H1 (cell line): Measurements from ENCODE around the gene SAE1. TPM values are rescaled to one million over a fixed set of nuclear protein-coding genes. Genes with fewer than 3 reads are reported as not detected.

Experiments
- ASH2L ChIP-seq: fragments of 200-600, 300-600 bp; sonication (generic); IDR thresholded peaks from one replicate; pipeline ENCODE4 v1.7.1; 2017; ENCODE audit warnings: low read length
- BRCA1 ChIP-seq: IDR thresholded peaks from 2 replicates; pipeline ENCODE4 v1.6.1; 2012; ENCODE audit warnings: low read depth, low read length, improper control_type of control experiment
- CHD1 ChIP-seq: IDR thresholded peaks from 2 replicates; pipeline ENCODE4 v1.6.1; 2012; ENCODE audit warnings: low read depth, low read length, improper control_type of control experiment
- CTBP2 ChIP-seq: IDR thresholded peaks from 2 replicates; pipeline ENCODE4 v1.7.0; 2011; ENCODE audit warnings: borderline replicate concordance, mild to moderate bottlenecking, moderate library complexity, mixed read lengths, low read length; ENCODE audit not compliant: insufficient read depth, insufficient read length
- EGR1 ChIP-seq: IDR thresholded peaks from 2 replicates; pipeline ENCODE4 v1.6.1; 2011; ENCODE audit warnings: low read depth, low read length, borderline replicate concordance
- EZH2 ChIP-seq: fragments of 200-600 bp; sonication (generic); IDR thresholded peaks from 2 replicates; pipeline ENCODE4 v1.7.1; 2012; ENCODE audit warnings: low read depth, mild to moderate bottlenecking, moderate library complexity, low read length, inconsistent platforms; ENCODE audit not compliant: severe bottlenecking
- GTF2F1 ChIP-seq: IDR thresholded peaks from 2 replicates; pipeline ENCODE4 v1.6.1; 2012; ENCODE audit warnings: low read depth, low read length, improper control_type of control experiment, borderline replicate concordance
- KDM4A ChIP-seq: IDR thresholded peaks from one replicate; pipeline ENCODE4 v1.7.1; 2012; ENCODE audit warnings: low read depth, mild to moderate bottlenecking, moderate library complexity, low read length, inconsistent platforms; ENCODE audit not compliant: severe bottlenecking
- PHF8 ChIP-seq: fragments of 200-600 bp; sonication (generic); conservative IDR thresholded peaks from 2 replicates; pipeline ENCODE4 v1.7.1; 2012; ENCODE audit warnings: low read depth, mild to moderate bottlenecking, inconsistent platforms, low read length, moderate library complexity
- RBBP5 ChIP-seq: IDR thresholded peaks from 2 replicates; pipeline ENCODE4 v1.7.1; 2012; ENCODE audit warnings: low read depth, mild to moderate bottlenecking, inconsistent platforms, low read length, moderate library complexity, borderline replicate concordance
- RFX5 ChIP-seq: IDR thresholded peaks from 2 replicates; pipeline ENCODE4 v1.6.1; 2011; ENCODE audit warnings: low read depth, low read length, improper control_type of control experiment, borderline replicate concordance
- RNF2 ChIP-seq: fragments of 200-900, 300-1000 bp; sonication (generic); IDR thresholded peaks from 2 replicates; pipeline ENCODE4 v1.7.1; 2016; ENCODE audit warnings: borderline replicate concordance, low read depth, mild to moderate bottlenecking, antibody characterized with exemption, low read length; ENCODE audit not compliant: poor library complexity, severe bottlenecking; ENCODE audit errors: missing control alignments
- SIRT6 ChIP-seq: IDR thresholded peaks from one replicate; pipeline ENCODE4 v1.7.1; 2012; ENCODE audit warnings: low read length, inconsistent platforms
- SP4 ChIP-seq: IDR thresholded peaks from 2 replicates; pipeline ENCODE4 v1.6.1; 2012; ENCODE audit warnings: low read length, inconsistent platforms
- TAF1 ChIP-seq: IDR thresholded peaks from 2 replicates; pipeline ENCODE4 v1.6.1; 2011; ENCODE audit warnings: mild to moderate bottlenecking, low read depth, low read length
- ZNF274 ChIP-seq: IDR thresholded peaks from 2 replicates; pipeline ENCODE4 v1.7.0; 2012; ENCODE audit warnings: low read length, borderline replicate concordance; ENCODE audit errors: extremely low read depth
- polyA plus RNA-seq, 7 experiments: library from polyadenylated mRNA; depleted of rRNA in 3 of 7; stranded (reverse) in 5 of 7; unstranded in 2 of 7; fragments of >200 nt in 5 of 7; fragments of 200-250 nt in 2 of 7; gene quantifications; 1 replicate in 5 of 7; 2 replicates in 1 of 7; 4 replicates in 1 of 7; pipeline versions ENCODE4 v1.2.1 to v1.2.3, GENCODE V29; 2011 to 2013; ENCODE audit warnings: missing spikeins in 2 of 7, mixed read lengths in 2 of 7
- total RNA-seq: library from RNA; stranded (reverse); fragmentation: NEBNext Ultra II Directional; extraction: Animal tissue kit (Norgen Biotek cat#: 25700); gene quantifications from 2 replicates; pipeline ENCODE4 v1.2.1, GENCODE V29; 2021
- TF ChIP-seq, protein P1 (sequence below): IDR thresholded peaks from 2 replicates; pipeline ENCODE4 v1.6.1; 2011; ENCODE audit warnings: low read length, improper control_type of control experiment
- TF ChIP-seq, protein P2 (sequence below): IDR thresholded peaks from 2 replicates; pipeline ENCODE4 v1.6.1; 2012; ENCODE audit warnings: low read length, inconsistent platforms
- TF ChIP-seq, protein P3 (sequence below): IDR thresholded peaks from 2 replicates; pipeline ENCODE4 v1.6.1; 2011; ENCODE audit warnings: low read depth, mild to moderate bottlenecking, low read length; ENCODE audit not compliant: insufficient read depth

The SAE1 gene
- total and polyA plus RNA-seq, 2 of the 8 experiments (the other 6 are each of a cell fraction or from before 2014, with no cell fraction given), result 213 to 268 TPM

DNA sequence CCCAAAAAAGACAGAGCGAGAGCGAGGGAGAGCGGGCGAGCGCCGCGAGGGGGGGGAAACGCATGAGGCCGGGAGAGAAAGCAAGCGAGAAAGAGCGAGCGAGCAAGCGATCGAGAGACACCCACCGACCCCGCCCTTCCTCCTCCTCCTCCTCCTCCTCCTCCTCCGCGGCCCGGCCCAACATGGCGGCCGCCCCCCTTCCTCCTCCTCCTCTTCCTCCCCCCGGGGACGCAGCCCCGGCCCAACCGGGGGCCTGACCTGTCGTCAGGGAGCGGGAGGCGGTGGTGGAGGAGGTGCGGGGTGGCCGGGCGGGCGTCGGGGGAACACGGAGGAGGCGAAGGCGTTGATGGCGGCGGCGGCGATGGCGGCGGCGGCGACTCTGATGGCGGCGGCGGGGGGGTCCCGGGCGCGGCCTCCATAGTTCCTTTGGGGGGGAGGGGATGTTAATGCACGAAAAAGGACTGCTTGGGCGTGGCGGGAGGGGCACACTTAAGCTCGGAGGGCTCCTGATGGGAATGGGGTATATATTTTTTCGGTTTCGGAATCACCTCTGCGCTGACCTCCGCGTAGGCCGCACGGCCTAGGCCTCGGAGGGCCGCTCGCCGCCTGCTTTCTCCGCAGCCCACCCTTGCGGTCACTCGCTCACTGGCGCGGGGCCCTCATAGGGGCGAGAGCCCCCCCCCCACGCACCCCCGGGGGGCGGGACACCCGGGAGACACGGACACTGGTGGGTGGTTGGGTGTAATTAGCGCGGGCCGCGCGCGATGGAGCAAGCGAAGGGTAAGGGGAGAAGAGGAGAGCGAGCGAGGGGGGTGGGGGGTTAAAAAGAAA lies 18.3 kb upstream of the SAE1 start (continued):
- TF ChIP-seq, protein P1, sequence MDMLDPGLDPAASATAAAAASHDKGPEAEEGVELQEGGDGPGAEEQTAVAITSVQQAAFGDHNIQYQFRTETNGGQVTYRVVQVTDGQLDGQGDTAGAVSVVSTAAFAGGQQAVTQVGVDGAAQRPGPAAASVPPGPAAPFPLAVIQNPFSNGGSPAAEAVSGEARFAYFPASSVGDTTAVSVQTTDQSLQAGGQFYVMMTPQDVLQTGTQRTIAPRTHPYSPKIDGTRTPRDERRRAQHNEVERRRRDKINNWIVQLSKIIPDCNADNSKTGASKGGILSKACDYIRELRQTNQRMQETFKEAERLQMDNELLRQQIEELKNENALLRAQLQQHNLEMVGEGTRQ, result no peak
- TF ChIP-seq EGR1, result peak; percentile 50; the same call in 1 of the 2 replicates
- no peak for TF ChIP-seq SIRT6
- peak; percentile 73; the same call in 1 of the 2 replicates for TF ChIP-seq CHD1
- TF ChIP-seq RBBP5, result no peak
- TF ChIP-seq, protein P2, sequence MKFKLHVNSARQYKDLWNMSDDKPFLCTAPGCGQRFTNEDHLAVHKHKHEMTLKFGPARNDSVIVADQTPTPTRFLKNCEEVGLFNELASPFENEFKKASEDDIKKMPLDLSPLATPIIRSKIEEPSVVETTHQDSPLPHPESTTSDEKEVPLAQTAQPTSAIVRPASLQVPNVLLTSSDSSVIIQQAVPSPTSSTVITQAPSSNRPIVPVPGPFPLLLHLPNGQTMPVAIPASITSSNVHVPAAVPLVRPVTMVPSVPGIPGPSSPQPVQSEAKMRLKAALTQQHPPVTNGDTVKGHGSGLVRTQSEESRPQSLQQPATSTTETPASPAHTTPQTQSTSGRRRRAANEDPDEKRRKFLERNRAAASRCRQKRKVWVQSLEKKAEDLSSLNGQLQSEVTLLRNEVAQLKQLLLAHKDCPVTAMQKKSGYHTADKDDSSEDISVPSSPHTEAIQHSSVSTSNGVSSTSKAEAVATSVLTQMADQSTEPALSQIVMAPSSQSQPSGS, result no peak
- TF ChIP-seq ZNF274, result no peak
- TF ChIP-seq KDM4A, result no peak
- no peak for TF ChIP-seq RNF2
- peak; percentile 5; the same call in 1 of the 2 replicates for TF ChIP-seq GTF2F1
- TF ChIP-seq EZH2, result no peak
- no peak for TF ChIP-seq CTBP2
- peak; percentile 91 for TF ChIP-seq TAF1
- no peak for TF ChIP-seq RFX5
- TF ChIP-seq, protein P3, sequence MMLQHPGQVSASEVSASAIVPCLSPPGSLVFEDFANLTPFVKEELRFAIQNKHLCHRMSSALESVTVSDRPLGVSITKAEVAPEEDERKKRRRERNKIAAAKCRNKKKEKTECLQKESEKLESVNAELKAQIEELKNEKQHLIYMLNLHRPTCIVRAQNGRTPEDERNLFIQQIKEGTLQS, result no peak
- no peak; the same call in 1 of the 2 replicates for TF ChIP-seq SP4
- TF ChIP-seq PHF8, result peak; percentile 73
- TF ChIP-seq ASH2L, result no peak
- TF ChIP-seq BRCA1, result no peak
